Measurements from ENCODE around the gene TMUB1. TPM values are rescaled to one million over a fixed set of nuclear protein-coding genes. Genes with fewer than 3 reads are reported as not detected.

Gene TMUB1
- total RNA-seq, 4 donors from 2014 or later: 2.9 to 32.8 (median 8.6) TPM

GRCh38 chr7:151100921-151101320, 17.6 kb upstream of the TMUB1 start:
- no peaks in the 10 kb centered on the region for H3K9me3 ChIP-seq
- H3K4me3 ChIP-seq: no peak overlapping the region
- no peak for DNase-seq

GRCh38 chr7:151099486-151100211, 16.4 kb upstream of the TMUB1 start:
- Histone ChIP-seq H3K4me3 (no peak overlapping the region), H3K27me3 (no peaks in the 10 kb centered on the region), H3K9me3 (no peaks in the 10 kb centered on the region), H3K27ac (no peak overlapping the region), H3K4me1 (peaks cover 4 to 9% of the 10 kb centered on the region in 2 donors), H3K36me3 (no peaks in the 10 kb centered on the region)
- intact Hi-C loops (cut with DNase I; ENCODE audit: low total_unique reads): no loop called here
- no peak for TF ChIP-seq CTCF (IDR thresholded peaks at IDR 0.05)
- no peak for TF ChIP-seq POLR2A (IDR thresholded peaks at IDR 0.05)
- DNase-seq: no peak

More at GRCh38 chr7:151100921-151101320, 17.6 kb upstream of the TMUB1 start:
- TF ChIP-seq CTCF (IDR thresholded peaks at IDR 0.05): no peak
- TF ChIP-seq POLR2A (IDR thresholded peaks at IDR 0.05): no peak
- intact Hi-C loops (cut with DNase I; ENCODE audit: low total_unique reads): no loop called here
- Histone ChIP-seq H3K27me3 (no peaks in the 10 kb centered on the region), H3K36me3 (no peaks in the 10 kb centered on the region), H3K27ac (no peak overlapping the region), H3K4me1 (peaks cover 4 to 9% of the 10 kb centered on the region in 2 donors)

GRCh38 chr7:151095828-151096475, 12.7 kb upstream of the TMUB1 start:
- peaks cover 1 to 8% of the 10 kb centered on the region in 2 donors for H3K4me1 ChIP-seq
- TF ChIP-seq POLR2A (IDR thresholded peaks at IDR 0.05): no peak
- TF ChIP-seq CTCF (IDR thresholded peaks at IDR 0.05): no peak
- no peak for DNase-seq

GRCh38 chr7:151095123-151095797, 12.0 kb upstream of the TMUB1 start:
- no peak overlapping the region for H3K27ac ChIP-seq
- no peak for DNase-seq
- H3K9me3 ChIP-seq: no peaks in the 10 kb centered on the region
- H3K27me3 ChIP-seq: no peaks in the 10 kb centered on the region
- H3K4me3 ChIP-seq: no peak overlapping the region
- intact Hi-C loops (cut with DNase I; ENCODE audit: low total_unique reads): no loop called here
- TF ChIP-seq CTCF (IDR thresholded peaks at IDR 0.05) (no peak), POLR2A (IDR thresholded peaks at IDR 0.05) (no peak)
- H3K36me3 ChIP-seq: no peaks in the 10 kb centered on the region
- peaks cover 0 to 2% of the 10 kb centered on the region in 2 donors for H3K4me1 ChIP-seq

More at GRCh38 chr7:151095828-151096475, 12.7 kb upstream of the TMUB1 start:
- H3K9me3 ChIP-seq: no peaks in the 10 kb centered on the region
- no peak overlapping the region for H3K4me3 ChIP-seq
- no peaks in the 10 kb centered on the region for H3K27me3 ChIP-seq
- intact Hi-C loops (cut with DNase I; ENCODE audit: low total_unique reads): no loop called here
- no peak overlapping the region for H3K27ac ChIP-seq
- H3K36me3 ChIP-seq: no peaks in the 10 kb centered on the region

GRCh38 chr7:151094675-151095074, 11.4 kb upstream of the TMUB1 start:
- intact Hi-C loops (cut with DNase I; ENCODE audit: low total_unique reads): no loop called here
- no peak for DNase-seq
- Histone ChIP-seq H3K27me3 (no peaks in the 10 kb centered on the region), H3K4me1 (peaks cover 0 to 6% of the 10 kb centered on the region in 2 donors), H3K27ac (no peak overlapping the region), H3K4me3 (no peak overlapping the region), H3K36me3 (no peaks in the 10 kb centered on the region), H3K9me3 (no peaks in the 10 kb centered on the region)
- TF ChIP-seq CTCF (IDR thresholded peaks at IDR 0.05) (no peak), POLR2A (IDR thresholded peaks at IDR 0.05) (no peak)
